ENCODE data around the gene OR4D11. TPM values are rescaled to one million over a fixed set of nuclear protein-coding genes. Genes with fewer than 3 reads are reported as not detected.
"Not testable (repeated sequence)": the region's sequence is repeated elsewhere in the genome, so short reads cannot be mapped to it uniquely, and the experiment has no call there.

OR4D11 gene
- polyA plus RNA-seq, 2 donors, result not detected

DNA sequence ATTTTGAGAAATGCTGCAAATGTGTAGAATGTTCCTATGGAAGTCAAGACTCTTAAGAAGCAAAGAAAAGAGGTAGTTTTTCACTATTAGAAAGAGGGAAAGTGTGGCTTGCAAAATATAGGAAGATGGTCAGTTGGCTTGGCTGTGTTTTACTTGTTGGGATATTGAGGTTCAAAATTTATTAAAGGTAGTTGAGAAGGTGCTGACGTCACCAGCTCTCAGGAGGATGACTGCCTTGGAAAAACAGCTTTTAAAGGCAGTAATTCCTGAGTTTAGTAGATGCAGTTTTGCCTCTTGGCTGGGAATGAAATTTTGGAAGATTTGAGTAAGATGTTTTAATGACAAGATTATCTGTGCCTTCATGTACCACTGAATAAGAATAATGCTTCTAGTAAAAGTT, 8.3 kb downstream of the OR4D11 start:
- WGBS, 2 donors, result 78 to 81% methylated on average over 1 of the region's 1 CpG
- no peaks in the 10 kb centered on the region for H3K9me3 ChIP-seq (ENCODE audit: control insufficient read depth in 2 of 2, insufficient read depth in 1 of 2, low read depth in 1 of 2, low read length in 1 of 2)
- H3K27me3 ChIP-seq (ENCODE audit: control insufficient read depth in 1 of 2, insufficient read depth in 2 of 2, low read length in 2 of 2), result no peaks in the 10 kb centered on the region
- H3K4me1 ChIP-seq (ENCODE audit: control insufficient read depth in 2 of 2, insufficient read depth in 2 of 2, low read length in 1 of 2), result no peaks in the 10 kb centered on the region
- H3K27ac ChIP-seq (ENCODE audit: low read depth in 2 of 2, low read length in 1 of 2), result no peak overlapping the region
- H3K4me3 ChIP-seq (ENCODE audit: low read depth in 1 of 2, low read length in 2 of 2), result no peak overlapping the region
- H3K36me3 ChIP-seq (ENCODE audit: control insufficient read depth in 2 of 2, insufficient read depth in 2 of 2, low read length in 1 of 2), result no peaks in the 10 kb centered on the region

- H3K4me1 ChIP-seq (ENCODE audit: control insufficient read depth in 2 of 2, insufficient read depth in 2 of 2, low read length in 1 of 2); H3K27ac ChIP-seq (ENCODE audit: low read depth in 2 of 2, low read length in 1 of 2); H3K4me3 ChIP-seq (ENCODE audit: low read depth in 1 of 2, low read length in 2 of 2); H3K36me3 ChIP-seq (ENCODE audit: control insufficient read depth in 2 of 2, insufficient read depth in 2 of 2, low read length in 1 of 2); H3K9me3 ChIP-seq (ENCODE audit: control insufficient read depth in 2 of 2, insufficient read depth in 1 of 2, low read depth in 1 of 2, low read length in 1 of 2); H3K27me3 ChIP-seq (ENCODE audit: control insufficient read depth in 1 of 2, insufficient read depth in 2 of 2, low read length in 2 of 2): not testable (repeated sequence)
- WGBS, 2 donors, result 57 to 64% methylated on average over 2 of the region's 2 CpGs
These were observed 16.8 kb downstream of the OR4D11 start for GRCh38 chr11:59520139-59520538.

DNA sequence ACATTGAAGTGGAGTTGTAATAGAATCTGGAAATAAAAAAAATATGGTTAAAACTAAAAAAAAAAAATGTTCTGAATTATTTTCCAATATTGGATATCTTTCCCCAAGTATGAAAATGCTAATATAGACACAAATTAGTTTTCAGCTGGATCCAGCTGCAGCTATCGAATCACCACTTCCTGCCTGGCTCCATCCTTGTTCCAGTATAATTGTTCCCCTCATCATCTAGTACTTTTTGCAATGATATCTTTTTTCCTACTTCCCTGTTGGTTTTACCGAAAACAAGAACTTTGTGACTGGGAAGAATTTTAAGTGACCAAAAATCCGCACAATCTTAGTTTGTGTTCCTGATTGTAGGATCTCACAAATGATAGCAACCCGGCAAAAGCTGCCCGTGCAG, 17.4 kb downstream of the OR4D11 start:
- Histone ChIP-seq H3K4me3 (ENCODE audit: low read depth in 1 of 2, low read length in 2 of 2) (no peak overlapping the region), H3K36me3 (ENCODE audit: control insufficient read depth in 2 of 2, insufficient read depth in 2 of 2, low read length in 1 of 2) (no peaks in the 10 kb centered on the region), H3K9me3 (ENCODE audit: control insufficient read depth in 2 of 2, insufficient read depth in 1 of 2, low read depth in 1 of 2, low read length in 1 of 2) (no peaks in the 10 kb centered on the region), H3K27ac (ENCODE audit: low read depth in 2 of 2, low read length in 1 of 2) (no peak overlapping the region), H3K27me3 (ENCODE audit: control insufficient read depth in 1 of 2, insufficient read depth in 2 of 2, low read length in 2 of 2) (no peaks in the 10 kb centered on the region), H3K4me1 (ENCODE audit: control insufficient read depth in 2 of 2, insufficient read depth in 2 of 2, low read length in 1 of 2) (no peaks in the 10 kb centered on the region)
- 80% methylated on average over 5 of the region's 5 CpGs for WGBS, 2 donors

- no peak overlapping the region for H3K27ac ChIP-seq (ENCODE audit: low read depth in 2 of 2, low read length in 1 of 2)
- WGBS, 2 donors, result 13 to 20% methylated on average over 1 of the region's 1 CpG
- H3K27me3 ChIP-seq (ENCODE audit: control insufficient read depth in 1 of 2, insufficient read depth in 2 of 2, low read length in 2 of 2), result no peaks in the 10 kb centered on the region
- H3K4me1 ChIP-seq (ENCODE audit: control insufficient read depth in 2 of 2, insufficient read depth in 2 of 2, low read length in 1 of 2), result no peaks in the 10 kb centered on the region
- H3K36me3 ChIP-seq (ENCODE audit: control insufficient read depth in 2 of 2, insufficient read depth in 2 of 2, low read length in 1 of 2), result no peaks in the 10 kb centered on the region
- H3K4me3 ChIP-seq (ENCODE audit: low read depth in 1 of 2, low read length in 2 of 2), result no peak overlapping the region
- H3K9me3 ChIP-seq (ENCODE audit: control insufficient read depth in 2 of 2, insufficient read depth in 1 of 2, low read depth in 1 of 2, low read length in 1 of 2), result no peaks in the 10 kb centered on the region
These were observed 20.2 kb downstream of the OR4D11 start for GRCh38 chr11:59523541-59523940.

DNA sequence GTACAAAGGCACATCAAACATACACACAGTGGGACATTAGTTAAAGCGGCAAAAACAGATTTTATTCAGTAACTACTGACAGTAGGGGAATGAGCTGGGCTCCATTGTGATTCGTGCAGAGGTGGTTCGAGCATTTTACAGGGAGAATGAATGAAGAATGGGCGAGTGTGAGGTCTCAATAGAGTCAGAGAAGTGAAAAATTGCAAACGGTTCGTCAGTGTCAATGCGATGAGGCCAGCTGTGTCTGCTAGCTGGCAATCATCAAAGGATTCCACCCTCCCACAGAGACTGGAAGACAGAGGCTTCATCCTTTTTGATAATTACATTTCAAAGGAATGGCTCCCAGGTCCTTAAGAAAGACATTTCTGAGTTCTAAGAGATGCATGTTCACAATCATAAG, 25.3 kb downstream of the OR4D11 start:
- no peaks in the 10 kb centered on the region for H3K27me3 ChIP-seq (ENCODE audit: control insufficient read depth in 1 of 2, insufficient read depth in 2 of 2, low read length in 2 of 2)
- H3K36me3 ChIP-seq (ENCODE audit: control insufficient read depth in 2 of 2, insufficient read depth in 2 of 2, low read length in 1 of 2), result no peaks in the 10 kb centered on the region
- H3K4me3 ChIP-seq (ENCODE audit: low read depth in 1 of 2, low read length in 2 of 2), result no peak overlapping the region
- WGBS, 2 donors, result 56% methylated on average over 7 of the region's 7 CpGs
- no peak overlapping the region for H3K27ac ChIP-seq (ENCODE audit: low read depth in 2 of 2, low read length in 1 of 2)
- no peaks in the 10 kb centered on the region for H3K9me3 ChIP-seq (ENCODE audit: control insufficient read depth in 2 of 2, insufficient read depth in 1 of 2, low read depth in 1 of 2, low read length in 1 of 2)
- H3K4me1 ChIP-seq (ENCODE audit: control insufficient read depth in 2 of 2, insufficient read depth in 2 of 2, low read length in 1 of 2), result no peaks in the 10 kb centered on the region

GRCh38 chr11:59532620-59533019, 29.2 kb downstream of the OR4D11 start:
- H3K9me3 ChIP-seq (ENCODE audit: control insufficient read depth in 2 of 2, insufficient read depth in 1 of 2, low read depth in 1 of 2, low read length in 1 of 2), result no peaks in the 10 kb centered on the region
- no peak overlapping the region for H3K4me3 ChIP-seq (ENCODE audit: low read depth in 1 of 2, low read length in 2 of 2)
- no peaks in the 10 kb centered on the region for H3K4me1 ChIP-seq (ENCODE audit: control insufficient read depth in 2 of 2, insufficient read depth in 2 of 2, low read length in 1 of 2)
- H3K36me3 ChIP-seq (ENCODE audit: control insufficient read depth in 2 of 2, insufficient read depth in 2 of 2, low read length in 1 of 2), result no peaks in the 10 kb centered on the region
- H3K27ac ChIP-seq (ENCODE audit: low read depth in 2 of 2, low read length in 1 of 2), result no peak overlapping the region
- 84 to 88% methylated on average over 2 of the region's 2 CpGs for WGBS, 2 donors
- H3K27me3 ChIP-seq (ENCODE audit: control insufficient read depth in 1 of 2, insufficient read depth in 2 of 2, low read length in 2 of 2), result no peaks in the 10 kb centered on the region

DNA sequence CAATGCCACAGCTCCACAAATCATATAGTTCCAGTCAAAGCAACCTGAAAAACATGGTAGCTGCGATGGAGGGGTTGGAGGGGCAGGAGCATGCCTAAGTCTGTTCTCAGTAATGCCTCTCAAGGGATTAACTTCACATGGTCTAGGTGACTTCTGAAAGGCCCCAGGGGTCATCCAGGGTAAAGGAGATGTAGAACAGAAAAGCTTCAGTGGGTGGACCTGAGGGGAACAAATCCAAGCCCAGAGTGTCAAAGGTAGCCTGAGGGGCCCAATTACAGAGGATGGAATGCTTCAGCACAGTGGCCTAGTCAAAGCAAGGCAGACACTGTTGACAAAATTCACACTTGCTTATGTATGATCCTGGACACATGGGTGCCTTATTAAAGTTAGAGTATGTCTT, 31.3 kb downstream of the OR4D11 start:
- no peaks in the 10 kb centered on the region for H3K4me1 ChIP-seq (ENCODE audit: control insufficient read depth in 2 of 2, insufficient read depth in 2 of 2, low read length in 1 of 2)
- no peak overlapping the region for H3K27ac ChIP-seq (ENCODE audit: low read depth in 2 of 2, low read length in 1 of 2)
- no peak overlapping the region for H3K4me3 ChIP-seq (ENCODE audit: low read depth in 1 of 2, low read length in 2 of 2)
- WGBS, 2 donors, result 87 to 92% methylated on average over 1 of the region's 1 CpG
- H3K9me3 ChIP-seq (ENCODE audit: control insufficient read depth in 2 of 2, insufficient read depth in 1 of 2, low read depth in 1 of 2, low read length in 1 of 2), result no peaks in the 10 kb centered on the region
- no peaks in the 10 kb centered on the region for H3K27me3 ChIP-seq (ENCODE audit: control insufficient read depth in 1 of 2, insufficient read depth in 2 of 2, low read length in 2 of 2)
- H3K36me3 ChIP-seq (ENCODE audit: control insufficient read depth in 2 of 2, insufficient read depth in 2 of 2, low read length in 1 of 2), result no peaks in the 10 kb centered on the region

GRCh38 chr11:59542142-59542810, 38.9 kb downstream of the OR4D11 start:
- H3K9me3 ChIP-seq (ENCODE audit: control insufficient read depth in 2 of 2, insufficient read depth in 1 of 2, low read depth in 1 of 2, low read length in 1 of 2), result peaks cover 0 to 2% of the 10 kb centered on the region in 2 donors
- no peak overlapping the region for H3K27ac ChIP-seq (ENCODE audit: low read depth in 2 of 2, low read length in 1 of 2)
- H3K4me3 ChIP-seq (ENCODE audit: low read depth in 1 of 2, low read length in 2 of 2), result no peak overlapping the region
- no peaks in the 10 kb centered on the region for H3K27me3 ChIP-seq (ENCODE audit: control insufficient read depth in 1 of 2, insufficient read depth in 2 of 2, low read length in 2 of 2)
- 66 to 72% methylated on average over 3 of the region's 3 CpGs for WGBS, 2 donors
- no peaks in the 10 kb centered on the region for H3K4me1 ChIP-seq (ENCODE audit: control insufficient read depth in 2 of 2, insufficient read depth in 2 of 2, low read length in 1 of 2)
- H3K36me3 ChIP-seq (ENCODE audit: control insufficient read depth in 2 of 2, insufficient read depth in 2 of 2, low read length in 1 of 2), result no peaks in the 10 kb centered on the region

DNA sequence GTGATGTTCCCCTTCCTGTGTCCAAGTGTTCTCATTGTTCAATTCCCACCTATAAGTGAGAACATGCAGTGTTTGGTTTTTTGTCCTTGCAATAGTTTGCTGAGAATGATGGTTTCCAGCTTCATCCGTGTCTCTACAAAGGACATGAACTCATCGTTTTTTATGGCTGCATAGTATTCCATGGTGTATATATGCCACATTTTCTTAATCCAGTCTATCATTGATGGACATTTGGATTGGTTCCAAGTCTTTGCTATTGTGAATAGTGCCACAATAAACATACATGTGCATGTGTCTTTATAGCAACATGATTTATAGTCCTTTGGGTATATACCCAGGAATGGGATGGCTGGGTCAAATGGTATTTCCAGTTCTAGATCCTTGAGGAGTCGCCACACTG, 40.3 kb downstream of the OR4D11 start:
- H3K27me3 ChIP-seq (ENCODE audit: control insufficient read depth in 1 of 2, insufficient read depth in 2 of 2, low read length in 2 of 2); H3K27ac ChIP-seq (ENCODE audit: low read depth in 2 of 2, low read length in 1 of 2); H3K4me3 ChIP-seq (ENCODE audit: low read depth in 1 of 2, low read length in 2 of 2); H3K9me3 ChIP-seq (ENCODE audit: control insufficient read depth in 2 of 2, insufficient read depth in 1 of 2, low read depth in 1 of 2, low read length in 1 of 2); H3K4me1 ChIP-seq (ENCODE audit: control insufficient read depth in 2 of 2, insufficient read depth in 2 of 2, low read length in 1 of 2); H3K36me3 ChIP-seq (ENCODE audit: control insufficient read depth in 2 of 2, insufficient read depth in 2 of 2, low read length in 1 of 2): not testable (repeated sequence)
- 73 to 77% methylated on average over 3 of the region's 3 CpGs for WGBS, 2 donors

- peaks cover 0 to 2% of the 10 kb centered on the region in 2 donors for H3K9me3 ChIP-seq (ENCODE audit: control insufficient read depth in 2 of 2, insufficient read depth in 1 of 2, low read depth in 1 of 2, low read length in 1 of 2)
- H3K27ac ChIP-seq (ENCODE audit: low read depth in 2 of 2, low read length in 1 of 2), result no peak overlapping the region
- no peaks in the 10 kb centered on the region for H3K27me3 ChIP-seq (ENCODE audit: control insufficient read depth in 1 of 2, insufficient read depth in 2 of 2, low read length in 2 of 2)
- WGBS, 2 donors, result 73 to 79% methylated on average over 3 of the region's 3 CpGs
- H3K36me3 ChIP-seq (ENCODE audit: control insufficient read depth in 2 of 2, insufficient read depth in 2 of 2, low read length in 1 of 2), result no peaks in the 10 kb centered on the region
- H3K4me1 ChIP-seq (ENCODE audit: control insufficient read depth in 2 of 2, insufficient read depth in 2 of 2, low read length in 1 of 2), result no peaks in the 10 kb centered on the region
- no peak overlapping the region for H3K4me3 ChIP-seq (ENCODE audit: low read depth in 1 of 2, low read length in 2 of 2)
These were observed 41.4 kb downstream of the OR4D11 start for GRCh38 chr11:59544869-59545178.
